ENCODE results near the gene FBXW7.

FBXW7 gene

DNA sequence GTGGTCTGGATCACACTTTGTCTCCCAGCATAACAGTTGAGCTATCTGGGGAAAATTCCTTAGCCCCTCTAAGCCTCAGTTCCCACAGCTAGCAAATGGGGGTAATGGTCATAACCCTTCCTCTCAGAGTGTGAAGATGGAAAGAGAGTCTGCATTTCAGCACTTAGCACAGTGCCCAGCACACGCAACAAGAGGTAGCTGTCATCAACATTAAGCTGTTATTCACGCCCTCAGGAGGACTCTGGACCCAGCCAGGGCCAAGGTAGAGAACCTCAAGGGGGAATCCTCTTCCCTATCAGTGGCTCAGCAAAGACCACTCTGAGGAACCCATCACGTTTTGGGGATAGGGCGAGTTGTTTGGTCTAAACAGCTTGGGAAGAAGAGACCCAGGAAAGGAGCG, 258.6 kb downstream of the FBXW7 start:
- DNase-seq = no peak

DNA sequence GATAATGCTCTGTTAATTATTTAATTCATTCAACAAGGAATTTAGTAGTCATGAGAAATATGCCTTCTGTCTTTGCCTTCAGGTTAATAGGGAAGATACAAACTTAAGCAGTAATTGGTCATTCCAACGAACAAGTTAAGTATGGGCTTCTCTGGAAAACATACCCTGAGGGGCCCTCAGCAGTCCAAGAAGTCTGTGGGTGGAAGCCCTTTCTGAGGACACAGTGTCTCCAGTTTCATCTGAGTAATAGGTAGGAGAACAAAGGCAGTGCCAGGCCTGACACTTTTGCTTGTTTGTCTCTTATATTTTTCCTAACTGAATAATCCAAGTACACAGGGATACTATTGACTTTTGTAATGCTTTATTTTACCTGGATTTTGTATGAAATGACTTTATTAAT, 262.5 kb downstream of the FBXW7 start:
- no peak for DNase-seq
